ENCODE measurements around the gene CAMTA1.
"Not testable (repeated sequence)": the region's sequence is repeated elsewhere in the genome, so short reads cannot be mapped to it uniquely, and the experiment has no call there.

Gene CAMTA1

DNA sequence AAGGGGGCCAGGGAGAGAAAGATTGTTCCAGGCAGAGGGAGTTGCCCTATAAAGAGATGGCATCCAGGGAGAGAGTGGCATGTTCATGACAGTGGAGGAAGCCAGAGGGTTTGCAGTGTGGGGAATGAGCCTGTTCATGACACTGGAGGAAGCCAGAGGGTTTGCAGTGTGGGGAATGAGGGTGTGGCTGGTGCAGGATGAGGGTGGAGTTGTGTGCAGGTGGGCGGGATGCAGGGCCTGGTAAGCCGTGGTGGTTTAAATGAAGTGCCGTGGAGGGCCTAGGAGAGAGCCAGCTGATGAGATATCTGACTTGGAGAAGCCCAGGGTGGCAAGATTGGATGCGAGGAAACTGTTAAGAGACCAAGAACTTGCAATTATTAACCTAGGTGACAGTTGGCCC lies 131.8 kb downstream of the CAMTA1 start:
- in situ Hi-C loops (cut with MboI; ENCODE audit: low sequenced_read_pairs, unreplicated experiment), result no loop called here
- DNase-seq (ENCODE audit: low spot score), result no peak
- TF ChIP-seq CTCF (IDR thresholded peaks at IDR 0.05; ENCODE audit: borderline replicate concordance, control extremely low read depth, extremely low read depth, insufficient read depth, missing control alignments), result no peak

GRCh38 chr1:6918186-6918924 lies 133.1 kb downstream of the CAMTA1 start:
- DNase-seq (ENCODE audit: low spot score), result no peak

GRCh38 chr1:6918925-6919511 lies 133.8 kb downstream of the CAMTA1 start:
- in situ Hi-C loops (cut with MboI; ENCODE audit: low sequenced_read_pairs, unreplicated experiment), result no loop called here
- no peak for TF ChIP-seq CTCF (IDR thresholded peaks at IDR 0.05; ENCODE audit: borderline replicate concordance, control extremely low read depth, extremely low read depth, insufficient read depth, missing control alignments)
- no peak for DNase-seq (ENCODE audit: low spot score)

More at GRCh38 chr1:6918186-6918924, 133.1 kb downstream of the CAMTA1 start:
- in situ Hi-C loops (cut with MboI; ENCODE audit: low sequenced_read_pairs, unreplicated experiment), result no loop called here
- no peak for TF ChIP-seq CTCF (IDR thresholded peaks at IDR 0.05; ENCODE audit: borderline replicate concordance, control extremely low read depth, extremely low read depth, insufficient read depth, missing control alignments)

GRCh38 chr1:6921506-6921905 lies 136.3 kb downstream of the CAMTA1 start:
- DNase-seq (ENCODE audit: low spot score); in situ Hi-C loops (cut with MboI; ENCODE audit: low sequenced_read_pairs, unreplicated experiment): not testable (repeated sequence)

- in situ Hi-C loops (cut with MboI; ENCODE audit: low sequenced_read_pairs, unreplicated experiment), result no loop called here
- DNase-seq (ENCODE audit: low spot score), result no peak
- no peak for TF ChIP-seq CTCF (IDR thresholded peaks at IDR 0.05; ENCODE audit: borderline replicate concordance, control extremely low read depth, extremely low read depth, insufficient read depth, missing control alignments)
Measured at GRCh38 chr1:6922096-6922931, 137.1 kb downstream of the CAMTA1 start.

- in situ Hi-C loops (cut with MboI; ENCODE audit: low sequenced_read_pairs, unreplicated experiment), result no loop called here
- TF ChIP-seq CTCF (IDR thresholded peaks at IDR 0.05; ENCODE audit: borderline replicate concordance, control extremely low read depth, extremely low read depth, insufficient read depth, missing control alignments), result no peak
- no peak for DNase-seq (ENCODE audit: low spot score)
Measured at GRCh38 chr1:6923012-6923411, 137.8 kb downstream of the CAMTA1 start.

GRCh38 chr1:6923416-6923815 lies 138.2 kb downstream of the CAMTA1 start:
- no peak for DNase-seq (ENCODE audit: low spot score)
- in situ Hi-C loops (cut with MboI; ENCODE audit: low sequenced_read_pairs, unreplicated experiment), result no loop called here
- TF ChIP-seq CTCF (IDR thresholded peaks at IDR 0.05; ENCODE audit: borderline replicate concordance, control extremely low read depth, extremely low read depth, insufficient read depth, missing control alignments), result no peak
